ENCODE data around the gene ARMH4.

ARMH4 gene

DNA sequence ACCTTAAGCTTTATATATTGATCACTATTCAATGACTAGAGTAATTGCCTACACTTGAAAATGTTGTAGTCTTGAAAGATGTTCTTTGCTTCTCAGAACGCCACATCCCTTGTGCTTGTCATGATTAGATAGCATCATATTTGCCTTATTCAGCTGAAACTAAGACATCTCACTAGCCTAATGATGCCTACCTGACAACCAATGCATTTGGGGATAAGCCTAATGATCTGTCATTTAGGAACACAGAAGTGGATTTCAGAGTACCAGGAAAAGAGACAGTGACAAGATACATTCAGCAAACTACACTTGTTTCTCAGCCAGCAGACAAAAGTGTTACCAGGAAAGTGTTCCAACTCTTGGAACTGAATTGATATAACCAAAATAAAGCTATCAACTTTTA lies 83.7 kb downstream of the ARMH4 start:
- TF ChIP-seq, protein P1, sequence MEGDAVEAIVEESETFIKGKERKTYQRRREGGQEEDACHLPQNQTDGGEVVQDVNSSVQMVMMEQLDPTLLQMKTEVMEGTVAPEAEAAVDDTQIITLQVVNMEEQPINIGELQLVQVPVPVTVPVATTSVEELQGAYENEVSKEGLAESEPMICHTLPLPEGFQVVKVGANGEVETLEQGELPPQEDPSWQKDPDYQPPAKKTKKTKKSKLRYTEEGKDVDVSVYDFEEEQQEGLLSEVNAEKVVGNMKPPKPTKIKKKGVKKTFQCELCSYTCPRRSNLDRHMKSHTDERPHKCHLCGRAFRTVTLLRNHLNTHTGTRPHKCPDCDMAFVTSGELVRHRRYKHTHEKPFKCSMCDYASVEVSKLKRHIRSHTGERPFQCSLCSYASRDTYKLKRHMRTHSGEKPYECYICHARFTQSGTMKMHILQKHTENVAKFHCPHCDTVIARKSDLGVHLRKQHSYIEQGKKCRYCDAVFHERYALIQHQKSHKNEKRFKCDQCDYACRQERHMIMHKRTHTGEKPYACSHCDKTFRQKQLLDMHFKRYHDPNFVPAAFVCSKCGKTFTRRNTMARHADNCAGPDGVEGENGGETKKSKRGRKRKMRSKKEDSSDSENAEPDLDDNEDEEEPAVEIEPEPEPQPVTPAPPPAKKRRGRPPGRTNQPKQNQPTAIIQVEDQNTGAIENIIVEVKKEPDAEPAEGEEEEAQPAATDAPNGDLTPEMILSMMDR (conservative IDR thresholded peaks at IDR 0.05; ENCODE audit: control insufficient read depth, insufficient read depth, low read depth, low read length) = no peak
- H3K4me3 ChIP-seq (ENCODE audit: control insufficient read depth, low read depth, low read length) = no peak overlapping the region
- DNase-seq (ENCODE audit: low read depth) = no peak

GRCh38 chr14:58066115-58066514 lies 85.9 kb downstream of the ARMH4 start:
- no peak for DNase-seq (ENCODE audit: low read depth)
- TF ChIP-seq, protein P1 (conservative IDR thresholded peaks at IDR 0.05; ENCODE audit: control insufficient read depth, insufficient read depth, low read depth, low read length) = no peak
- no peak overlapping the region for H3K4me3 ChIP-seq (ENCODE audit: control insufficient read depth, low read depth, low read length)

- TF ChIP-seq, protein P1 (conservative IDR thresholded peaks at IDR 0.05; ENCODE audit: control insufficient read depth, insufficient read depth, low read depth, low read length) = no peak
- H3K4me3 ChIP-seq (ENCODE audit: control insufficient read depth, low read depth, low read length) = no peak overlapping the region
- no peak for DNase-seq (ENCODE audit: low read depth)
These were observed 90.4 kb downstream of the ARMH4 start for GRCh38 chr14:58061581-58061980.

DNA sequence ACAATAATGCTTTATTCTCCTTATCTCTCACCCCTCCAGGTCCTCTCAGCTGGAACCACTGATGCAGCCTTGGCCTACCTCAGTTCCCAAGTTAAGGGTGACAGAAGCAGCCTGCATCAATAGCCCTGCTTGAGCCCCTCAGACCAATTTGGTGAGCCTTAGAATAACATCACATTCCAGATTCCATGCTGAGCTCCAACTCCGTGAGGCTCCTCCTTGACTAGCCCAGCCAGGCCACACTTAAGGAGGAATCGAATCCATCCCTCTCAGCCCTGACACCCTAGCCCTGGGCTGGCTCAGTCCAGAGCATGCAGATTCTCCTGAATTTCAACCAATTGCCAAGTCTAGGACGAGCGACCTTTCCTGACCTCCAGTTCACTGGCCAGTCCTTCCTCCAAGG lies 91.1 kb downstream of the ARMH4 start:
- no peak for DNase-seq (ENCODE audit: low read depth)
- TF ChIP-seq, protein P1 (conservative IDR thresholded peaks at IDR 0.05; ENCODE audit: control insufficient read depth, insufficient read depth, low read depth, low read length) = no peak

DNA sequence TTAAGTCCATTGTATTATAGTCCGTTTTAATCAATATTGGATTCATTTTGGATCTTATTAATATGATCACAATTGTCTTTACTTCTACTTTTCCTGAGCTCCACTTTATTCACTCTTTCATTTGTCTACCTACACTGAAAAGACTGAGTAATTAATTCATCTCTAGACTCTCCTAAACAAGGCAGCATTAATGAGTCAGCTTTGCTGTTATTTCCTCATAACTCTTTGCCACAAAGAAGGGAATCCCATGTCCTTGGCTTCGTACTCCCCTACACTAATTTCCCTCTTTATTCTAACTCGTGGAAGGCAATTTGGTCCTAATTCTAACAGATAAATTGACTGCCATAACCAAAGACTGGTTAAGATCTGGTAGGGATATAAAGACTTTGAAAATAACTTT lies 91.9 kb downstream of the ARMH4 start:
- DNase-seq (ENCODE audit: low read depth) = no peak
- no peak overlapping the region for H3K4me3 ChIP-seq (ENCODE audit: control insufficient read depth, low read depth, low read length)
- TF ChIP-seq, protein P1 (conservative IDR thresholded peaks at IDR 0.05; ENCODE audit: control insufficient read depth, insufficient read depth, low read depth, low read length) = no peak

More for the DNA sequence above, 91.1 kb downstream of the ARMH4 start:
- H3K4me3 ChIP-seq (ENCODE audit: control insufficient read depth, low read depth, low read length) = no peak overlapping the region

DNA sequence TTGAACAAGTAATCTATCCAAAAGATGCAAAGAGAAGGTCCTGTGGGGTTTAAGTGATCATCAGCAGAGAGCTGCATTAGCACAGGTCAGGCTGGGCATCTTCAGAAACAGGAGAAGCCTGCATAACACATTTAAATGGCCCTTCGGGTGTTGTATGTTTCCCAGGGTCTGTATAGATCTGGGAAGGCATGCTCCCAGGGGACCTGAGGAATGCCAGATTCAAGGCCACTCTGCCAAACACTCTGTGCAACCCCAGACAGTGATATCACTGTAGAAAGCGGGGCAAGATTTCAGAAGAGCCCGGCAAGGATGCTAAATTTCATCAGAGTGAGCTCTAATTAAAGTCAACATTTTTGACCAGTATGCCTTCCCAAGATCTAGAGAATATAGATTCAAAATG lies 92.9 kb downstream of the ARMH4 start:
- TF ChIP-seq, protein P1 (conservative IDR thresholded peaks at IDR 0.05; ENCODE audit: control insufficient read depth, insufficient read depth, low read depth, low read length) = no peak
- H3K4me3 ChIP-seq (ENCODE audit: control insufficient read depth, low read depth, low read length) = no peak overlapping the region
- DNase-seq (ENCODE audit: low read depth) = no peak

- H3K4me3 ChIP-seq (ENCODE audit: control insufficient read depth, low read depth, low read length) = no peak overlapping the region
- TF ChIP-seq, protein P1 (conservative IDR thresholded peaks at IDR 0.05; ENCODE audit: control insufficient read depth, insufficient read depth, low read depth, low read length) = no peak
- no peak for DNase-seq (ENCODE audit: low read depth)
These were observed 96.5 kb downstream of the ARMH4 start for GRCh38 chr14:58055497-58056010.
